AG09319 (cell line): Measurements from ENCODE around the gene ATP6V0E2.

ENCODE experiments used
- DNase-seq: peaks from one replicate; pipeline ENCODE4 v3.0.0-alpha.2; 2010; ENCODE audit warnings: low read depth; ENCODE audit errors: extremely low read depth
- CTCF ChIP-seq: IDR thresholded peaks from 2 replicates; pipeline ENCODE4 v1.5.1; 2011; ENCODE audit warnings: low read depth, mild to moderate bottlenecking, inconsistent platforms, low read length, moderate library complexity

ATP6V0E2 gene

GRCh38 chr7:149869867-149870266 lies 3.9 kb upstream of the ATP6V0E2 start:
- no peak for TF ChIP-seq CTCF
- no peak for DNase-seq

GRCh38 chr7:149870274-149870673 lies 3.5 kb upstream of the ATP6V0E2 start:
- no peak for TF ChIP-seq CTCF
- no peak for DNase-seq

- no peak for TF ChIP-seq CTCF
- DNase-seq = no peak
Measured at GRCh38 chr7:149870701-149871483, 2.9 kb upstream of the ATP6V0E2 start.

GRCh38 chr7:149871576-149871975 lies 2.2 kb upstream of the ATP6V0E2 start:
- DNase-seq = no peak
- no peak for TF ChIP-seq CTCF

- DNase-seq = peak; percentile 69
- peak; percentile 29 for TF ChIP-seq CTCF
Measured at GRCh38 chr7:149872419-149873073, 1.2 kb upstream of the ATP6V0E2 start.

- no peak for DNase-seq
- no peak for TF ChIP-seq CTCF
Measured at GRCh38 chr7:149873970-149874643, 338 bp downstream of the ATP6V0E2 start.

- DNase-seq = no peak
- TF ChIP-seq CTCF = no peak
Measured at GRCh38 chr7:149874644-149875028, 867 bp downstream of the ATP6V0E2 start.
